RCC 7860 (cell line): Measurements from ENCODE around the gene LRRC25.
A peak's percentile ranks its signal among the peaks of the same experiment; 100 is the strongest.
"Not testable (repeated sequence)": the region's sequence is repeated elsewhere in the genome, so short reads cannot be mapped to it uniquely, and the experiment has no call there.

Experiments used
- DNase-seq: peaks from one replicate; pipeline ENCODE4 v3.0.0-alpha.2; 2015; ENCODE audit warnings: low spot score
- FAIRE-seq: peaks from 2 replicates; lab custom pipeline; 2012; peaks lifted over from hg19 to GRCh38; lab: Jason Lieb, UNC

The LRRC25 gene

GRCh38 chr19:18383622-18384021 lies 13.8 kb downstream of the LRRC25 start:
- DNase-seq (peak; percentile 60), FAIRE-seq (peak; percentile 29)

DNA sequence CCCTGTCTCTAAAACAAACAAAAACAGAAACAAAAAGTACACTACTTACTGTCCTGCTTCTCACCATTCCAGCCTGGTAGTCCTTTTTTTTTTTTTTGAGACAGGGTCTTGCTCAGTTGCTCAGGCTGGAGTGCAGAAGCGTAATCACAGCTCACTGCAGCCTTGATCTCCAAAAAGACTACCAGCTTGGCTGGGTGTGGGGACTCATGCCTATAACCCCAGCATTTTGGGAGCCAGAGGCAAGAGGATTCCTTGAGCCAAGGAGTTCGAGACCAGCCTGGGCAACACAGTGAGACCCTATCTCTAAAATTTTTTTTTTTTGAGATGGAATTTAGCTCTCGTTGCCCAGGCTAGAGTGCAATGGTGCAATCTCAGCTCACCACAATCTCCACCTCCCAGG lies 16.6 kb downstream of the LRRC25 start:
- no peak for FAIRE-seq

DNA sequence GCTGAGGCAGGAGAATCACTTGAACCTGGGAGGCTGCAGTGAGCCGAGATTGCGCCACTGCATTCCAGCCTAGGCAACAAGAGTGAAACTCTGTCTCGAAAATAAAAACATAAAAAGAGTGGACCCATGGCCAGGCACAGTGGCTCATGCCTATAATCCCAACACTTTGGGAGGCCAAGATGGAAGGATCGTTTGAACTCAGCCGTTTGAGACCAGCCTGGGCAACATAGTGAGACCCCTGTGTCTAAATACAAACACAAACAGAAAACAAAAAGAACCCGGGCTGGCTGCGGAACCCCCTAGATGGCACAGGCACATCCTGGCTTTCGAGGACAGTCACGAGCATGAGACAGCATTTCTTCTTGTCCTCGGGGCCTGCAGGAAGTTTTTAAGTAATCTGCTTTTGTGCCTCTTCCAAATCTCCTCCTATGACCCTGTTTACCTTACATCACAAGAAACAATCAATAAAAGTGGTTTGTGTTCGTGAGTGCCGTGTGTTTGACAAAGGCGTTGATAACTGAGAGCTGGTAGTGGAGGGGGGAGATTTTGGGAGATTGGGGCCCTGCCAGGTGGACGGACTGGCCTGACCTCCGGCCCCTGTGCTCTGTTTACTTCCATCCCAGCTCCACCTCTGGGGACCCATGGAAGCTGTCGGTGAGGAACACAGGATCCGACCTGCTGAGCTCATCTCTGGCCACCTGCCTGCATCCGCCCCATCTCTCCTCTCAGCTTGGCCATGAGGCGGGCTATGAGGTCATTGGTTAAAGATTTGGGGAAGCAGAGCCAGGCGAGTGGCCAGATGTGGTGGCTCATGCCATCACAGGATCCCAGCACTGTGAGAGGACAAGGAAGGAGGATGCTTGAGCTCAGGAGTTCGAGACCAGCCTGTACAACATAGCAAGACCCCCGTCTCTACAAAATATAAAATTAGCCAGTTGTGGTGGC lies 17.3 kb downstream of the LRRC25 start:
- DNase-seq = peak; percentile 82
- no peak for FAIRE-seq

More for the DNA sequence above, 16.6 kb downstream of the LRRC25 start:
- DNase-seq = no peak

DNA sequence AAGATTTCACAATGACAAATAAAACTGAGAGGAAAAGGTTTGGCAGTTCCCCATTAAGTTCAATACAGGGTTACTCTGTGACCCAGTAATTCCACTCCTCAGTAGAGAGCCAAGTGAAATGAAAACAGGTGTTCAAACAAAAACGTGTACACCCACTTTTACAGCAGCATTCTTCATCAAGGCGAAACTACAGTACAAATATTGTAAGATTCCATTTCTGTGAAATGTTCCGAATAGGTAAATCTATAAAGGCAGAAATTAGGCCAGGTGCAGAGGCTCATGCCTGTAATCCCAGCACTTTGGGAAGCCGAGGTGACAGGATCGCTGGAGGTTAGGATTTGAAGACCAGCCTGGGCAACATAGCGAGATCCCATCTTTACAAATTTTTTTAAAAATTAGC lies 20.4 kb downstream of the LRRC25 start:
- no peak for FAIRE-seq
- no peak for DNase-seq

DNA sequence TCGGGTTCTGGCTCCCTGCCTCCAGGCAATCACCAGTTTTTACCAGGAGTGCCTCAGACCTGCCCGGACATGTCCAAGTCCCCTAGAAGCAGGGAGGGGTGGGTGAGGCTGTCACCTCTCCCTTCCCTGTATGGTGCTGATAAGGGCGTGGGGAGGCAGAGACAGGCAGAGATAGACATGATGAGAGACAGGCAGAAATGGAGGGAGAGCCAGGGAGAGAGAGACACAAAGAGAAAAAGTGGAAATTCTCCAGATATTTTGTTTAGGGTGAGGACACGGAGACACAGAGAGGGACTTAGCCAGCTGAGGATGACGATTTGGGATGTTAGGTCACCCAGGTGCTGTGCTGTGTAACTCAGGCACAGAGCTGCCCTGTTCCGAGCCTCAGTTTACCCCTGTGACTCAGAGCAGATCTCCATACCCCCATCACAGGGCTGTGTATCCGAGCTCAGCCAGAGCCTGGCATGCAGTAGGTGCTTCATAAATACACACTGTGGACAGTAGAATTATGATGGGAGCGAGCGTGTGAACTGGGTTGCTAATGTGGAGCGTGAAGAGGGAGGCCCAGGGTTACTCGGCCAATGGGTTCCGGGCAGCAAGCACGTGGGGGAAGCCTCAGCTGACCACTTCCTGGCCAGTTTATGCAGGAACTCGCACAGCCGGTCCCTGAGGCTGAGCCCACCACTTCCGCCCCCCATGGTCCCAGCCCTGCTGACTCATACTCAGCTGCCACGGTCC lies 23.4 kb downstream of the LRRC25 start:
- FAIRE-seq = peak; percentile 62

GRCh38 chr19:18373407-18373891 lies 24.0 kb downstream of the LRRC25 start:
- no peak for DNase-seq
- FAIRE-seq = no peak

More for the DNA sequence above, 23.4 kb downstream of the LRRC25 start:
- peak; percentile 95 for DNase-seq

DNA sequence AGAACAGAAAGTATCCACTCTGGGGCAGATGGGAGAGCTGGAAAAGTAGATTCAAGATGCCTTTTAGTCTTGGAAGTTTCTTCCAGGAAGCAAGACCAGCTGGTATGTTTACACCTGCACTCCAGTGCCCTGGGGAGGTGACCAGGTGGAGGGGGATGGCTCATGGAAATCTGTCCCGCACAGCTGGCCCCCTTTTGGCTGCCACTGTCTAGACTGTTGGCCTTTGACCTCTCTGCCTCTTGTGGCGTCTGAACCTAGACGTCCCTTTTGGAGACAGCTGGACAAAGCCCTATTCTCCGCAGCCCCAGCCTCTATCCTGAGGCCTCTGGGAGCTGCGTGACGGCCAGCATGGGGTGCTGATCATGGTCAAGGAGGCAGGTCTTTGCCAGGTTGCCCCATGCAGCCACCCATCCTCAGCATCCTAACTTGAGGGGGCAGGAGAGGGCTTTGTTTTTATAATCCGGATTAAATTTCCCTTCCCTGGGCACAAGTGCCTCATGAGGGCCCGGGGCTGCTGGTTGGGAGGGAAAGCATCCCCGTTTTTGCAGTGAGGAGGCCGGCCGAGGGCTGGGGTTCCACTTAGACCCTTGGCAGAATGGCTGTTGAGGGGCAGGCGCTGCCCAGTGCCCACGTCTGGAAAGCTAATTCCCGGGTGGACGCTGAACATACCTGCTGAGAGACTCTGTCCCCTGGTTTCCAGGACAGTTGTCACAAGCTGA lies 28.8 kb downstream of the LRRC25 start:
- FAIRE-seq (no peak), DNase-seq (no peak)

GRCh38 chr19:18366021-18366435 lies 31.4 kb downstream of the LRRC25 start:
- DNase-seq (peak; percentile 34), FAIRE-seq (no peak)

- peak; percentile 70 for FAIRE-seq
These were observed 32.4 kb downstream of the LRRC25 start for GRCh38 chr19:18364826-18365528.

GRCh38 chr19:18364277-18364825 lies 33.1 kb downstream of the LRRC25 start:
- not testable (repeated sequence) for FAIRE-seq, DNase-seq

More at GRCh38 chr19:18364826-18365528, 32.4 kb downstream of the LRRC25 start:
- peak; percentile 92 for DNase-seq

GRCh38 chr19:18363787-18364186 lies 33.6 kb downstream of the LRRC25 start:
- FAIRE-seq (no peak), DNase-seq (no peak)

DNA sequence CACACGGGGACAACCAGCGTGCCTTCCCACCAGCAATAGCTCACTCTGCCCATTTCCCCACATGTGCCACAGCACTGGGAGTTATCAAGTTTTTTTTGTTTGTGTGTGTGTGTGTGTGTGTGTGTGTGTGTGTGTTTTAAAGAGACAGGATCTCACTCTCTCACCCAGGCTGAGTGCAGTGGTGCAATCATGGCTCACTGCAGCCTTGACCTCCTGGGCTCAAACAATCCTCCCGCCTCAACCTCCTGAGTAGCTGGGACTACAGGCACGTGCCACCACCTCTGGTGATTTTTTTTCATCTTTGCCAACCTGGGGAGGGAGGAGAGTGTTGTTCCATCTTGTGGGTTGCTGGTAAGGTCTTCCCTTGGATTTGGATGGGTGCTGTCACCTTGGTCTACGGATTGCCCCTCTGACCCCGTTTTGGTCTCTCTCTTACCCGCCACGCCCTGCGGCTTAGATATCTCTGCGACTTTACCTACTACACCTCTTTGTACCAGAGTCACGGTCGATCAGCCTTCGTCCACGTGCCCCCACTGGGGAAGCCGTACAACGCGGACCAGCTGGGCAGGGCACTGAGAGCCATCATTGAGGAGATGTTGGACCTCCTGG lies 34.4 kb downstream of the LRRC25 start:
- FAIRE-seq (no peak), DNase-seq (no peak)

GRCh38 chr19:18361646-18362045 lies 35.8 kb downstream of the LRRC25 start:
- FAIRE-seq (no peak), DNase-seq (no peak)

- no peak for DNase-seq
- no peak for FAIRE-seq
These were observed 40.4 kb downstream of the LRRC25 start for GRCh38 chr19:18357041-18357440.

DNA sequence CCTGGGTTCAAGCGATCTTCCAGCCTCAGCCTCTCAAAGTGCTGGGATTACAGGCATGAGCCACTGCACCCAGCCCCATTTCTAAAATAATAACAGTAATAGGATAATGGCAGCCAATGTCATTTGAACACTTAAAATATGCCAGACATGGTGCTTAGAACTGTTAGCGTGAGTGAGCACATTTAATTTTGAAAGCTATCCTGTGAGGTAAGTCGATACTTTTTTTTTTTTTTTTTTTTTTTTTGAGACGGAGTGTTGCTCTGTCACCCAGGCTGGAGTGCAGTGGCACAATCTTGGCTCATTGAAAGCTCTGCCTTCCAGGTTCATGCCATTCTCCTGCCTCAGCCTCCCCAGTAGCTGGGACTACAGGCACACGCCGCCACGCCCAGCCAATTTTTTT lies 42.7 kb downstream of the LRRC25 start:
- not testable (repeated sequence) for FAIRE-seq, DNase-seq

- FAIRE-seq (no peak), DNase-seq (no peak)
These were observed 43.9 kb downstream of the LRRC25 start for GRCh38 chr19:18353378-18354005.

- DNase-seq (no peak), FAIRE-seq (no peak)
These were observed 45.9 kb downstream of the LRRC25 start for GRCh38 chr19:18351544-18351943.

DNA sequence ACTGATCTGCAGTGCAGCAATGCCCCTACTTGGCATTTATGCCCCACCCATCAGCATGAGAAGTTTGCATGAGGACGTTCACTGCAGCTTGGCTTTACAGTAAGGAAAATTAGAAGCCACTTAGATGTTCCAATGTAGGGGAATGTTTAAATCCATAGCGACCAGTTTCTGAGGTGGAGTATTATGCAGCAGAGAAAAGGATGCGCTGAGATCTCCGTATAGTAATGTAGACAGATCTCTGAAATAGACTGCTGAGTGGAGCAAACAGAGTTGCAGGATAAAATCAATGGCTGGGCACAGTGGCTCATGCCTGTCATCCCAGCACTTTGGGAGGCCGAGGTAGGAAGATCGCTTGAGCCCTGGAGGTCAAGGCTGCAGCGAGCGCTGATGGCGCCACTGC lies 46.9 kb downstream of the LRRC25 start:
- DNase-seq = no peak
- FAIRE-seq = no peak

DNA sequence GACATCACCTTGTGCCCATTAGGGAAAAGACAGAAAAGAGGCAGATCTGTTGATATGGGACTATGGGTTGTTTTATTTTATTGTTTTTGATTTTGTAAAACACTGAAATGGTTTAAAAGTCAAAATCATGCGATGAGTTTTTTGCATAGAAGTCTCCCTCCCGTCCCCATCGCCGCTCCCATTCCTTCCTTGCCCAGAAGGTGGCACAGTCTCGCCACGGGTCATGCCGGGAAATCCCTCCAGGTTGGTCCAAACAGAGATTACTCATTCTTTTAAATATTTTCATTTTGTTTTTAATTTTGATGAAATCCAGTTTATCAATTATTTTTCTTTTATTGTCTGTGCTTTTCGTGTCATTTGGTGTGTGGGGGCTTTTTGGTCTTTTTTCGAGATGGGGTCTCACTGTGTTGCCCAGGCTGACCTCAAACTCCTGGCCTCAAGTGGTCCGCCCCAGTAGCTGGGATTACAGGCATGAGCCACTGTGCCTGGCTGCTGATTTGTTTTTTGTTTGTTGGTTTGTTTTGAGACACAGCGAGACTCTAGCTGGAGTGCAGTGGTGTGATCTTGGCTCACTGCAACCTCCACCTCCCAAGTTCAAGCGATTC lies 47.8 kb downstream of the LRRC25 start:
- DNase-seq (peak; percentile 13), FAIRE-seq (peak; percentile 65)
